PFSK-1 (cell line): ENCODE measurements around the gene CLDN22.

Source experiments
- REST ChIP-seq, 2 experiments: IDR thresholded peaks; 2 replicates each; pipeline versions ENCODE4 v1.6.1 to v1.8.0; 2011 to 2012; ENCODE audit warnings: low read depth in 2 of 2, low read length in 2 of 2, control low read depth in 1 of 2, inconsistent platforms in 1 of 2, mild to moderate bottlenecking in 1 of 2, moderate library complexity in 1 of 2; ENCODE audit not compliant: insufficient read depth in 1 of 2
- TAF1 ChIP-seq: IDR thresholded peaks from 2 replicates; pipeline ENCODE4 v1.6.1; 2012; ENCODE audit warnings: low read length, control low read depth, borderline replicate concordance; ENCODE audit not compliant: insufficient read depth

- no peak for TF ChIP-seq TAF1
- no peak for TF ChIP-seq REST (IDR thresholded peaks at IDR 0.05; ENCODE audit: insufficient read depth in 1 of 2, low read depth in 2 of 2, low read length in 2 of 2)
Measured at GRCh38 chr4:183288955-183289354, 31.1 kb downstream of the CLDN22 start.
